Prostate gland (tissue), 2 donors: ENCODE measurements around the gene UFD1. TPM values are rescaled to one million over a fixed set of nuclear protein-coding genes. Genes with fewer than 3 reads are reported as not detected.

Experiments used
- DNase-seq: peaks from one replicate; pipeline ENCODE4 v3.0.0-alpha.2; 2019; ENCODE audit warnings: low spot score
- H3K27ac ChIP-seq, 2 donors: fragments of 200-600 bp; sonication (generic); 2 replicates each; pipeline ENCODE4 v1.5.1; 2017 to 2019
- H3K27me3 ChIP-seq: fragments of 200-600 bp; sonication (generic); replicated peaks from 2 replicates; pipeline ENCODE4 v1.5.1; 2019; ENCODE audit not compliant: insufficient read depth
- H3K36me3 ChIP-seq, 2 donors: fragments of 200-600 bp; sonication (generic); 1 replicate in 1 of 2; 2 replicates in 1 of 2; pipeline versions ENCODE4 v1.5.1 to v1.8.1; 2017 to 2019
- H3K4me1 ChIP-seq: fragments of 200-600 bp; sonication (generic); replicated peaks from 2 replicates; pipeline ENCODE4 v1.5.1; 2019
- H3K4me3 ChIP-seq, 2 donors: fragments of 200-600 bp; sonication (generic); 2 replicates each; pipeline ENCODE4 v1.5.1; 2017 to 2019
- H3K9me3 ChIP-seq: fragments of 200-600 bp; sonication (generic); 2 replicates; pipeline ENCODE4 v1.5.1; 2017
- POLR2A ChIP-seq: fragments of 450-650 bp; IDR thresholded peaks from one replicate; pipeline ENCODE4 v1.6.1; 2016; ENCODE audit warnings: antibody characterized with exemption, mild to moderate bottlenecking
- POLR2AphosphoS5 ChIP-seq: sonication (generic); formaldehyde crosslinking; IDR thresholded peaks from one replicate; pipeline ENCODE4 v1.6.1; 2017; ENCODE audit warnings: antibody characterized with exemption
- WGBS: methylation state at CpG from one replicate; pipeline ENCODE4 v1.1.5; 2018; 5-methylcytosine and 5-hydroxymethylcytosine counted together
- intact Hi-C: fragments of 100-400 bp; cut with DNase I; formaldehyde crosslinking; loops from one replicate; pipeline ENCODE4 v1.14.2; 2022
- total RNA-seq, 2 donors: library from RNA; depleted of rRNA; stranded (reverse); fragments of >200 nt; gene quantifications; one replicate each; pipeline ENCODE4 v1.1.0, GENCODE V29; 2016
- TF ChIP-seq, protein P1 (sequence below), 4 experiments: fragments of 200-600 bp in 2 of 4; fragments of 450-650 bp in 2 of 4; sonication (generic) in 2 of 4; IDR thresholded peaks; 1 replicate in 3 of 4; 2 replicates in 1 of 4; pipeline ENCODE4 v1.5.1; 2016 to 2019; ENCODE audit warnings: antibody characterized with exemption in 4 of 4, mild to moderate bottlenecking in 2 of 4, moderate library complexity in 2 of 4

UFD1 gene
- total RNA-seq, 2 donors from 2014 or later = 29.9 to 38.2 TPM

DNA sequence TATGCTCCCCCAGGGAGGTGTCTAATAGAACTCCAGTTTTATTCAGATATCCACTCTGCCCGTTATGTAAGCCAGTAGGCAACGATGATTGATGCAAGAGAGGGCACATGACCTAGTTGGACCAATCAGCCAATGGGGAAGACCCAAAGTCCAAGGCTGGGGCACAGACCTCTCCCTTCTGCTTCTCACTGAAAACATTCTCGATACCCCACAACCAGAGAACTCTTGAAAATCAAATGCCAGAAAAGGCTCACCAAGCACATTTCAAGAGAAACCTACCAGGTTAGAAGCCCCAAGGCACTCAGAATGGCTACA is 54.9 kb downstream of the UFD1 start:
- no peak overlapping the region for H3K27ac ChIP-seq
- H3K4me1 ChIP-seq = no peaks in the 10 kb centered on the region
- no peaks in the 10 kb centered on the region for H3K36me3 ChIP-seq
- no peaks in the 10 kb centered on the region for H3K27me3 ChIP-seq
- no peak for TF ChIP-seq POLR2AphosphoS5
- no peak for TF ChIP-seq POLR2A
- TF ChIP-seq, protein P1, sequence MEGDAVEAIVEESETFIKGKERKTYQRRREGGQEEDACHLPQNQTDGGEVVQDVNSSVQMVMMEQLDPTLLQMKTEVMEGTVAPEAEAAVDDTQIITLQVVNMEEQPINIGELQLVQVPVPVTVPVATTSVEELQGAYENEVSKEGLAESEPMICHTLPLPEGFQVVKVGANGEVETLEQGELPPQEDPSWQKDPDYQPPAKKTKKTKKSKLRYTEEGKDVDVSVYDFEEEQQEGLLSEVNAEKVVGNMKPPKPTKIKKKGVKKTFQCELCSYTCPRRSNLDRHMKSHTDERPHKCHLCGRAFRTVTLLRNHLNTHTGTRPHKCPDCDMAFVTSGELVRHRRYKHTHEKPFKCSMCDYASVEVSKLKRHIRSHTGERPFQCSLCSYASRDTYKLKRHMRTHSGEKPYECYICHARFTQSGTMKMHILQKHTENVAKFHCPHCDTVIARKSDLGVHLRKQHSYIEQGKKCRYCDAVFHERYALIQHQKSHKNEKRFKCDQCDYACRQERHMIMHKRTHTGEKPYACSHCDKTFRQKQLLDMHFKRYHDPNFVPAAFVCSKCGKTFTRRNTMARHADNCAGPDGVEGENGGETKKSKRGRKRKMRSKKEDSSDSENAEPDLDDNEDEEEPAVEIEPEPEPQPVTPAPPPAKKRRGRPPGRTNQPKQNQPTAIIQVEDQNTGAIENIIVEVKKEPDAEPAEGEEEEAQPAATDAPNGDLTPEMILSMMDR (IDR thresholded peaks at IDR 0.05) = no peak
- WGBS = 90% methylated on average over 3 of the region's 3 CpGs
- DNase-seq = no peak
- intact Hi-C loops = no loop called here
- H3K9me3 ChIP-seq = no peaks in the 10 kb centered on the region
- H3K4me3 ChIP-seq = no peak overlapping the region

DNA sequence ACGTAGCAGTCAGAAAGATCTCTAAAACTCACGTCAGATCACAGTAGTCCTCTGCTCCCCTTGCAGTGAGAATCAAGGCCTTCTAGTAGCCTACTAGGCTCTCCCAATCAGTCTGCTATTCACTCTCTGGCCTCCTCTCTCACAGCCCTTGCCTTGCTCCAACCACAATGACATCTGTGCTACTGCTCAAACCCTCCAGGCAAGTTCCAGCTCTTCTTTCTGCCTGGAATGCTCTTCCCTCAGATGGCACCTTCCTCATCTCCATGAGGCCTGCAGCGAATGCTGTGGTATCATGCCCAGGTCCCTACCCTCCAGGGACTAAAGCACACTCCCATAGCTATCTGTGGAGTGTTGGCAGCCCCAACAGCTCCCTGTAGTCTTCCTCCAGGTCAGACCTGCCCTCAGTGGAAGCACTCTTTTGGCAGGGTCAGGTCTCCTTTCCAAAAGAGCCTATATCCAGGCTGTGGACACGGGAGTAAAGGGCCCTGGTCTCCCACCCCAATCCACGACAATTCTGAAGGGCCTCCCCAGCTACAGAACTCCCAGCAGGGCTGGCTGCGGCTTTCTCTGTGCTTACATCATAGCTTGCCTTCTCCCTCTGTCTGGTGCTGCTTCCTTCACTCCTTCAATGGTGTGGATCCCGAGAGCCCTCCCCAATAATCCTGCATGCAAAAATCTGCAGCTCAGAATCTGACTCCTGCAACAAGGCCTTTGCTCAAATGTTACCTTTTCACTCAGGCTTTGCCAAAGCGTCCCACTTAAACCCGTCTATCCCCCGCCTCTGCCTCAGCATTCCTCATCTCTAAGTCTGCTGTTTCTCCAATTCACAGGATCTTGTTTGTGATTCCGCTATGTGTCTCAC is 56.3 kb downstream of the UFD1 start:
- H3K9me3 ChIP-seq = no peaks in the 10 kb centered on the region
- WGBS = 84% methylated on average over 11 of the region's 11 CpGs
- no peak for DNase-seq
- no peak overlapping the region for H3K27ac ChIP-seq
- no peaks in the 10 kb centered on the region for H3K4me1 ChIP-seq
- no peak overlapping the region for H3K4me3 ChIP-seq
- H3K36me3 ChIP-seq = no peaks in the 10 kb centered on the region
- no peaks in the 10 kb centered on the region for H3K27me3 ChIP-seq
- intact Hi-C loops = no loop called here
- TF ChIP-seq POLR2A (no peak), POLR2AphosphoS5 (no peak)
- TF ChIP-seq, protein P1 (IDR thresholded peaks at IDR 0.05) = no peak

DNA sequence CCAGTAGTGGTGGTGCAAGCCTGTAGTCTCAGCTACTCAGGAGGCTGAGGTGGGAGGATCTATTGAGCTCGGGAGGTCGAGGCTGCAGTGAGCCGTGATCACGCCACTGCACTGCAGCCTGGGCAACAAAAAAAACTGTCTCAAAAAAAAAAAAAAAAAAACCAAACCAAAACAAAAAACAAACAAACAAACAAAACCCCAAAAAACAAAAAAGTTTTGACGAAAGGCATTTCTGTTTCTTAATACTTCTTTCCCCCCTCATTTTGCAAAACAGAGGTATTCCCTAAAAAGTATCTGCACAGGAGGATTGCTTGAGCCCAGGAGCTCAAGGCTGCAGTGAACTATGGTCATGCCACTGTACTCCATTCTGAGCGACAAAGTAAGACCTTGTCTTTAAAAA is 58.7 kb downstream of the UFD1 start:
- intact Hi-C loops = no loop called here
- DNase-seq = no peak
- no peaks in the 10 kb centered on the region for H3K4me1 ChIP-seq
- no peaks in the 10 kb centered on the region for H3K9me3 ChIP-seq
- no peaks in the 10 kb centered on the region for H3K27me3 ChIP-seq
- no peaks in the 10 kb centered on the region for H3K36me3 ChIP-seq
- TF ChIP-seq POLR2AphosphoS5 (no peak), POLR2A (no peak)
- TF ChIP-seq, protein P1 (IDR thresholded peaks at IDR 0.05) = no peak
- H3K4me3 ChIP-seq = no peak overlapping the region
- H3K27ac ChIP-seq = no peak overlapping the region
- 91% methylated on average over 6 of the region's 6 CpGs for WGBS

DNA sequence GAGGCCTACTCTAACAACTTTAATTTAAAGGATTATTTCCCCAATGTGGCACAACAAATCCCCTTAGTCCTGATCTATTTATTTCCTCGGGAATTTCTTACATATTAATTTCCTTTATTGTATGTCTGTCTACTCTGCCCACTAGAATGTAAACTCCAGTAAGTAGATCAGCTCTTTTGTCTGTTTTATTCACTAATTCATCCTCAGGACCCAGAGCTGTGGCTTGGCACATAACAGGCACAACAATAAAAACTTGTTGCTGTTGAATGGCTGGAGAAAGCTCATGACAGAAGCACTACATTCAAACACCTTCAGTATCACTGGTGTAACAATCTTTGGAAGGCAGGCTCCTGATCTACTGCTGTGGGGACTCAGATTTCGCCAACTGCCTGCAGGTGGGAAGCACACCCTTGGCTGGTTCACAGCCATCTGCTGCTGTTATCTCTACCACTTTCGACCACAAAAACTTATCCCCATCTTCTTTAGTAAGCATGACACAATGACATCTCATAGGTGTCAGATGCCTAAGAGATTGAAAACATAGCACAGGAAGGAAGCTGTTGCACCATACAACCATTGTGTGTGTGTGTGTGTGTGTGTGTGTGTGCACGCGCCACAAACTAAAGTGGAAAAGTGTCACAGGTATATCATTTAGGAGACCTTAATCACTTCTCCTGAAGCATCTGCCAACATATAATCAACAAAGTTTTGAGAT is 59.4 kb downstream of the UFD1 start:
- no peaks in the 10 kb centered on the region for H3K4me1 ChIP-seq
- DNase-seq = no peak
- no peaks in the 10 kb centered on the region for H3K27me3 ChIP-seq
- no peak for TF ChIP-seq POLR2A
- no peak for TF ChIP-seq POLR2AphosphoS5
- TF ChIP-seq, protein P1 (IDR thresholded peaks at IDR 0.05) = no peak
- H3K4me3 ChIP-seq = no peak overlapping the region
- intact Hi-C loops = no loop called here
- H3K36me3 ChIP-seq = no peaks in the 10 kb centered on the region
- H3K27ac ChIP-seq = no peak overlapping the region
- no peaks in the 10 kb centered on the region for H3K9me3 ChIP-seq
- 81% methylated on average over 5 of the region's 5 CpGs for WGBS

DNA sequence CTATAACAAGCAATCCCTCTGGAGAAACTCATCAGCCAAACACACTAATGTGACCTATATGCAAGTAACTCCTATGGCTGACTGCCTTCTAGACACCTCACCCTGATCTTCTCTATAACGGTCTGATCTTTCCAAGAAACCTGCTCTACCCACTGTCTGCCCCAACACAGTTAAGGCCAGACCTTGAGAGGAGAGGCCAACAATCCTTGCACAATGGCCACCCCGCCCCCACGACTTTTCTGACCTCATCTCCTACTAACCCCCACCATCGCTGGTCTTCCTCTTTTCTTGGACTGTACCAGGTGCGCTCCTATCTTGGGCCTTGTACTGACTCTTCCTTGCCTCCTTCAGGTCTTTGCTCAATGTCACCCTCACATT is 59.9 kb downstream of the UFD1 start:
- Histone ChIP-seq H3K4me3 (no peak overlapping the region), H3K27me3 (no peaks in the 10 kb centered on the region), H3K9me3 (no peaks in the 10 kb centered on the region), H3K27ac (no peak overlapping the region), H3K4me1 (no peaks in the 10 kb centered on the region), H3K36me3 (no peaks in the 10 kb centered on the region)
- intact Hi-C loops = no loop called here
- DNase-seq = no peak
- WGBS = 83% methylated on average over 5 of the region's 5 CpGs
- no peak for TF ChIP-seq POLR2A
- no peak for TF ChIP-seq POLR2AphosphoS5
- TF ChIP-seq, protein P1 (IDR thresholded peaks at IDR 0.05) = no peak
